HEK293 (cell line): ENCODE results near the gene CDH23.

Source experiments
- CTCF ChIA-PET: fragments of 350-600 bp; formaldehyde crosslinking; extraction: SDS; loops from one replicate; lab custom pipeline; 2021; ENCODE audit warnings: antibody characterized with exemption; lab: Yijun Ruan, JAX
- POLR2A ChIA-PET: fragments of 300-600 bp; formaldehyde crosslinking; extraction: SDS; loops from one replicate; lab custom pipeline; 2020; ENCODE audit warnings: antibody characterized with exemption, inconsistent platforms; lab: Yijun Ruan, JAX
- H3K27ac ChIP-seq: fragments of 200-500 bp; sonication (Bioruptor generic); 2 replicates; pipeline ENCODE4 v1.5.1; 2014; ENCODE audit warnings: low read depth, low read length, control low read depth, inconsistent platforms; ENCODE audit errors: extremely low read depth
- H3K36me3 ChIP-seq, 2 experiments: fragments of 200-500 bp in 1 of 2; sonication (Bioruptor generic) in 1 of 2; 1 replicate in 1 of 2; 2 replicates in 1 of 2; pipeline ENCODE4 v1.5.1; 2014 to 2017; ENCODE audit warnings: inconsistent platforms in 2 of 2, low read length in 2 of 2; ENCODE audit not compliant: control insufficient read depth in 2 of 2, insufficient read depth in 1 of 2
- H3K4me1 ChIP-seq: fragments of 200-500 bp; sonication (Bioruptor generic); 2 replicates; pipeline ENCODE4 v1.5.1; 2014; ENCODE audit warnings: mild to moderate bottlenecking, low read length, inconsistent platforms; ENCODE audit not compliant: control insufficient read depth, insufficient read depth
- H3K4me3 ChIP-seq: 2 replicates; pipeline ENCODE4 v1.5.1; 2011; ENCODE audit warnings: low read depth, mild to moderate bottlenecking, control low read depth, low read length, moderate library complexity
- H3K9me3 ChIP-seq: fragments of 200-500 bp; sonication (Bioruptor generic); 2 replicates; pipeline ENCODE4 v1.5.1; 2014; ENCODE audit warnings: low read depth, low read length, inconsistent platforms; ENCODE audit not compliant: control insufficient read depth, insufficient read depth
- BCL6B ChIP-seq: fragments of 450-650 bp; formaldehyde crosslinking; IDR thresholded peaks from 2 replicates; pipeline ENCODE4 v1.5.1; 2017; ENCODE audit warnings: missing biosample characterization, missing genetic modification characterization
- KLF16 ChIP-seq: fragments of 450-650 bp; formaldehyde crosslinking; IDR thresholded peaks from 2 replicates; pipeline ENCODE4 v1.5.1; 2017; ENCODE audit warnings: missing biosample characterization, missing genetic modification characterization
- KLF7 ChIP-seq: fragments of 450-650 bp; formaldehyde crosslinking; IDR thresholded peaks from 2 replicates; pipeline ENCODE4 v1.5.1; 2016; ENCODE audit warnings: missing biosample characterization, missing genetic modification characterization, borderline replicate concordance
- OVOL3 ChIP-seq: fragments of 450-650 bp; formaldehyde crosslinking; IDR thresholded peaks from 2 replicates; pipeline ENCODE4 v1.5.1; 2016; ENCODE audit warnings: missing biosample characterization, missing genetic modification characterization
- REPIN1 ChIP-seq: fragments of 450-650 bp; formaldehyde crosslinking; IDR thresholded peaks from 2 replicates; pipeline ENCODE4 v1.5.1; 2017; ENCODE audit warnings: missing biosample characterization, missing genetic modification characterization, low read depth
- SP7 ChIP-seq: fragments of 450-650 bp; formaldehyde crosslinking; IDR thresholded peaks from 2 replicates; pipeline ENCODE4 v1.5.1; 2016; ENCODE audit warnings: missing biosample characterization, missing genetic modification characterization
- YY1 ChIP-seq: fragments of 450-650 bp; formaldehyde crosslinking; IDR thresholded peaks from 2 replicates; pipeline ENCODE4 v1.5.1; 2018; ENCODE audit warnings: missing biosample characterization, missing genetic modification characterization
- ZBTB1 ChIP-seq: fragments of 450-650 bp; formaldehyde crosslinking; IDR thresholded peaks from 2 replicates; pipeline ENCODE4 v1.5.1; 2016; ENCODE audit warnings: missing biosample characterization, missing genetic modification characterization
- ZBTB11 ChIP-seq: fragments of 450-650 bp; formaldehyde crosslinking; conservative IDR thresholded peaks from 2 replicates; pipeline ENCODE4 v1.5.1; 2016; ENCODE audit warnings: low read depth, missing biosample characterization, missing genetic modification characterization
- ZBTB21 ChIP-seq: fragments of 450-650 bp; formaldehyde crosslinking; IDR thresholded peaks from 2 replicates; pipeline ENCODE4 v1.5.1; 2017; ENCODE audit warnings: missing biosample characterization, missing genetic modification characterization
- ZBTB8A ChIP-seq: fragments of 450-650 bp; formaldehyde crosslinking; IDR thresholded peaks from 2 replicates; pipeline ENCODE4 v1.5.1; 2016; ENCODE audit warnings: missing biosample characterization, missing genetic modification characterization
- ZNF214 ChIP-seq: fragments of 450-650 bp; formaldehyde crosslinking; IDR thresholded peaks from 2 replicates; pipeline ENCODE4 v1.5.1; 2017; ENCODE audit warnings: missing biosample characterization, mild to moderate bottlenecking, missing genetic modification characterization, borderline replicate concordance
- ZNF280D ChIP-seq: fragments of 450-650 bp; formaldehyde crosslinking; IDR thresholded peaks from 2 replicates; pipeline ENCODE4 v1.5.1; 2016; ENCODE audit warnings: missing biosample characterization, missing genetic modification characterization
- ZNF335 ChIP-seq: fragments of 450-650 bp; formaldehyde crosslinking; conservative IDR thresholded peaks from 2 replicates; pipeline ENCODE4 v1.5.1; 2016; ENCODE audit warnings: missing biosample characterization, missing genetic modification characterization
- ZNF416 ChIP-seq: fragments of 450-650 bp; formaldehyde crosslinking; IDR thresholded peaks from 2 replicates; pipeline ENCODE4 v1.5.1; 2016; ENCODE audit warnings: missing biosample characterization, missing genetic modification characterization
- ZNF510 ChIP-seq: fragments of 450-650 bp; formaldehyde crosslinking; IDR thresholded peaks from 2 replicates; pipeline ENCODE4 v1.5.1; 2018; ENCODE audit warnings: mild to moderate bottlenecking, missing genetic modification characterization, missing biosample characterization; ENCODE audit not compliant: insufficient replicate concordance
- ZNF513 ChIP-seq: fragments of 450-650 bp; IDR thresholded peaks from 2 replicates; pipeline ENCODE4 v1.5.1; 2018; ENCODE audit warnings: missing biosample characterization, missing genetic modification characterization
- ZNF548 ChIP-seq: fragments of 450-650 bp; formaldehyde crosslinking; IDR thresholded peaks from 2 replicates; pipeline ENCODE4 v1.5.1; 2016; ENCODE audit warnings: missing biosample characterization, missing genetic modification characterization
- ZNF558 ChIP-seq: fragments of 450-650 bp; formaldehyde crosslinking; IDR thresholded peaks from 2 replicates; pipeline ENCODE4 v1.5.1; 2016; ENCODE audit warnings: missing biosample characterization, missing genetic modification characterization
- ZNF561 ChIP-seq: fragments of 450-650 bp; IDR thresholded peaks from 2 replicates; pipeline ENCODE4 v1.5.1; 2018; ENCODE audit warnings: missing biosample characterization, missing genetic modification characterization, borderline replicate concordance
- ZNF658 ChIP-seq: fragments of 450-650 bp; formaldehyde crosslinking; IDR thresholded peaks from 2 replicates; pipeline ENCODE4; 2016; ENCODE audit warnings: missing biosample characterization, missing genetic modification characterization
- ZNF670 ChIP-seq: fragments of 450-650 bp; formaldehyde crosslinking; IDR thresholded peaks from 2 replicates; pipeline ENCODE4 v1.5.1; 2016; ENCODE audit warnings: missing biosample characterization, missing genetic modification characterization, low read depth
- ZNF785 ChIP-seq: fragments of 450-650 bp; formaldehyde crosslinking; IDR thresholded peaks from 2 replicates; pipeline ENCODE4 v1.5.1; 2016; ENCODE audit warnings: missing biosample characterization, missing genetic modification characterization

The CDH23 gene

GRCh38 chr10:71362141-71362540 lies 34.6 kb upstream of the CDH23 start:
- Histone ChIP-seq H3K4me1 (no peaks in the 10 kb centered on the region), H3K36me3 (peaks cover 0 to 5% of the 10 kb centered on the region in 2 experiments; a peak in 1 of 3 replicates), H3K4me3 (no peak overlapping the region), H3K9me3 (no peaks in the 10 kb centered on the region), H3K27ac (no peak overlapping the region)
- POLR2A ChIA-PET = no interaction called here
- CTCF ChIA-PET = interaction anchor here (0.6 kb wide), 1 partner anchor 8 kb away, joined by 5 read pairs; no protein-coding TSS in a partner anchor
- TF ChIP-seq ZBTB8A (no peak), ZNF658 (tag by site-specific recombination) (no peak), ZNF214 (tag by site-specific recombination) (peak; percentile 63; the same call in 1 of the 2 replicates)

- no peak for TF ChIP-seq ZBTB1 (tag by site-specific recombination)
- no peak for TF ChIP-seq KLF16 (tag by site-specific recombination)
- TF ChIP-seq ZNF510 (tag by site-specific recombination) = no peak
- no peak for TF ChIP-seq ZBTB11 (tag by site-specific recombination)
- no peak for TF ChIP-seq ZNF670 (tag by site-specific recombination)
- TF ChIP-seq, all 188 proteins: peak for 0
- H3K27ac ChIP-seq = no peak overlapping the region
- H3K36me3 ChIP-seq = peaks cover 0 to 5% of the 10 kb centered on the region in 2 experiments; a peak in 1 of 3 replicates
- POLR2A ChIA-PET = no interaction called here
- no peaks in the 10 kb centered on the region for H3K4me1 ChIP-seq
- CTCF ChIA-PET = interaction anchor here (0.5 to 1.2 kb wide), 3 partner anchors 50 to 206 kb away, joined by 3 read pairs; no protein-coding TSS in a partner anchor
- no peak overlapping the region for H3K4me3 ChIP-seq
- no peaks in the 10 kb centered on the region for H3K9me3 ChIP-seq
These were observed 32.8 kb upstream of the CDH23 start for GRCh38 chr10:71363936-71364335.

- Histone ChIP-seq H3K4me1 (no peaks in the 10 kb centered on the region), H3K4me3 (no peak overlapping the region), H3K9me3 (no peaks in the 10 kb centered on the region), H3K27ac (no peak overlapping the region), H3K36me3 (peaks cover 0 to 5% of the 10 kb centered on the region in 2 experiments; a peak in 1 of 3 replicates)
- POLR2A ChIA-PET = interaction anchor here (0.6 to 0.8 kb wide), 2 partner anchors 12 to 993 kb away, joined by 3 read pairs; no protein-coding TSS in a partner anchor
- CTCF ChIA-PET = interaction anchor here (0.5 to 1.2 kb wide), 4 partner anchors 15 to 241 kb away, joined by 3 to 4 read pairs (median 3); no protein-coding TSS in a partner anchor
- TF ChIP-seq OVOL3 (tag by site-specific recombination) (no peak), YY1 (tag by site-specific recombination) (no peak), ZNF558 (tag by site-specific recombination) (no peak), ZNF280D (tag by site-specific recombination) (no peak), ZBTB8A (no peak), SP7 (tag by site-specific recombination) (no peak), ZNF785 (tag by site-specific recombination) (no peak), ZNF513 (tag by site-specific recombination) (no peak), ZNF335 (tag by site-specific recombination) (no peak), ZNF561 (tag by site-specific recombination) (no peak), ZNF548 (no peak), BCL6B (no peak), ZBTB21 (tag by site-specific recombination) (no peak), ZNF416 (tag by site-specific recombination) (no peak), KLF7 (no peak), REPIN1 (tag by site-specific recombination) (no peak)
These were observed 31.4 kb upstream of the CDH23 start for GRCh38 chr10:71365366-71365765.
